GM23338 (cell line): Measurements from ENCODE around the gene UGT1A10.
"Not testable (repeated sequence)": the region's sequence is repeated elsewhere in the genome, so short reads cannot be mapped to it uniquely, and the experiment has no call there.

Experiments used
- CREB1 ChIP-seq: fragments of 250-450 bp; sonication (Bioruptor Pico); IDR thresholded peaks from 2 replicates; pipeline ENCODE4 v1.5.0; 2020; ENCODE audit warnings: low read depth, mild to moderate bottlenecking, moderate library complexity
- CTCF ChIP-seq, 2 experiments: fragments of 200-600 bp in 1 of 2; sonication (generic) in 1 of 2; conservative IDR thresholded peaks; 2 replicates each; pipeline versions ENCODE4 v1.5.1 to v1.6.1; 2016 to 2017; ENCODE audit warnings: antibody characterized with exemption in 2 of 2, low read depth in 2 of 2, mild to moderate bottlenecking in 2 of 2, moderate library complexity in 1 of 2
- ETS1 ChIP-seq: IDR thresholded peaks from 2 replicates; pipeline ENCODE4 v1.6.1; 2016; ENCODE audit warnings: antibody characterized with exemption
- EZH2 ChIP-seq: fragments of 200-600 bp; sonication (generic); IDR thresholded peaks from one replicate; pipeline ENCODE4 v1.8.0; 2017; ENCODE audit warnings: antibody characterized with exemption, mild to moderate bottlenecking, low read depth; ENCODE audit not compliant: unreplicated experiment
- EZH2phosphoT487 ChIP-seq: fragments of 200-600 bp; sonication (generic); IDR thresholded peaks from one replicate; pipeline ENCODE4 v1.8.1; 2018; ENCODE audit warnings: antibody characterized with exemption; ENCODE audit not compliant: unreplicated experiment
- JUNB ChIP-seq: IDR thresholded peaks from one replicate; pipeline ENCODE4 v1.6.1; 2016; ENCODE audit warnings: antibody characterized with exemption; ENCODE audit not compliant: unreplicated experiment
- NANOG ChIP-seq: IDR thresholded peaks from 2 replicates; pipeline ENCODE4 v1.6.1; 2016; ENCODE audit warnings: antibody characterized with exemption, borderline replicate concordance
- POLR2AphosphoS5 ChIP-seq: IDR thresholded peaks from 2 replicates; pipeline ENCODE4 v1.6.1; 2016; ENCODE audit warnings: antibody characterized with exemption, low read depth
- REST ChIP-seq: IDR thresholded peaks from one replicate; pipeline ENCODE4 v1.6.1; 2018; ENCODE audit warnings: antibody characterized with exemption; ENCODE audit not compliant: unreplicated experiment
- STAT1 ChIP-seq: IDR thresholded peaks from one replicate; pipeline ENCODE4 v1.6.1; 2016; ENCODE audit warnings: antibody characterized with exemption; ENCODE audit not compliant: unreplicated experiment
- ZNF114 ChIP-seq: fragments of 250-450 bp; sonication (Bioruptor Pico); IDR thresholded peaks from 2 replicates; pipeline ENCODE4 v1.5.0; 2020; ENCODE audit warnings: mild to moderate bottlenecking, moderate library complexity
- ZNF331 ChIP-seq: fragments of 250-450 bp; sonication (Bioruptor Pico); IDR thresholded peaks from 2 replicates; pipeline ENCODE4 v1.5.0; 2020; ENCODE audit warnings: low read depth, mild to moderate bottlenecking, moderate library complexity
- ZNF462 ChIP-seq: fragments of 250-450 bp; sonication (Bioruptor Pico); IDR thresholded peaks from 2 replicates; pipeline ENCODE4 v1.5.0; 2020; ENCODE audit warnings: mild to moderate bottlenecking, moderate library complexity

GRCh38 chr2:233655943-233656342 is 19.7 kb downstream of the UGT1A10 start:
- TF ChIP-seq CTCF (conservative IDR thresholded peaks at IDR 0.05; ENCODE audit: low read depth in 2 of 2); EZH2; POLR2AphosphoS5; NANOG; EZH2phosphoT487; ETS1; ZNF114 (CRISPR knock-in tag); STAT1; CREB1 (CRISPR knock-in tag); JUNB; REST; ZNF331 (CRISPR knock-in tag); ZNF462 (CRISPR knock-in tag): not testable (repeated sequence)
